ENCODE data around the gene KRTAP12-2.

KRTAP12-2 gene, protein sequence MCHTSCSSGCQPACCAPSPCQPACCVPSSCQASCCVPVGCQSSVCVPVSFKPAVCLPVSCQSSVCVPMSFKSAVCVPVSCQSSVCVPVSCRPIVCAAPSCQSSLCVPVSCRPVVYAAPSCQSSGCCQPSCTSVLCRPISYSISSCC

DNA sequence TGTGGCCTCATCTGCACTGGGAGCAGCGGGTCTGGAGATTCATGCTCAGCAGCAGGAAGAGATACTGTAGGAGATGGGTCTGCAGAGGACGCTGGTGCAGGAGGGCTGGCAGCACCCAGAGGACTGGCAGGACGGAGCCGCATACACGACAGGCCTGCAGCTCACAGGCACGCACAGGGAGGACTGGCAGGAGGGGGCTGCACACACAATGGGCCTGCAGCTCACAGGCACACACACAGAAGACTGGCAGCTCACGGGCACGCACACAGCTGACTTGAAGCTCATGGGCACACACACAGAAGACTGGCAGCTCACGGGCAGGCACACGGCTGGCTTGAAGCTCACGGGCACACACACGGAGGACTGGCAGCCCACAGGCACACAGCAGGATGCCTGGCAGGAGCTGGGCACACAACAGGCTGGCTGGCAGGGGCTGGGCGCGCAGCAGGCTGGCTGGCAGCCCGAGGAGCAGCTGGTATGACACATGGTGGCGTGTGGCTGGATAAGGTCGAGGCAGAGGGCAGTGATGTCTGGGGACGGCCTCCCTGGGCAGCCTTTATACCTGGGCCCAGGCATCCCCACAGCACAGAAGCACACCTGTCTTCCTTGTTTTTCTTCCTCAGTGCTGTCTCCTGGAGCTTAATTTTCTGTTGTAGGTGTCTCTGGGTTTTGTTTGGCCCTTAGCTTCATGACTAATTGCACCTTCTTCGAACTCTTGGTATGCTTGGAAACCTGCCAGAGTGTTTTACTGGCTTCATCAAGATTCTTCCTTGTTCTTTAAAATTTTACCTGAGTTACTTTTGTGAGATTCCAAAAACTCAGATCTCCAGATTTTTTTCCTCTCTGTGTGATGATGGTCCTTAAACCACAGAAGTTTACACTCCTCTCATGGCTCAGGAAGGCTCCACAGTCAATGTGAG, at the start of gene KRTAP12-2:
Gene KRTAP12-2, minus strand, starts transcription at position 527 of the 920 bp plus-strand sequence. Its CDS starts 41 bp downstream, at position 486.
- no peak within 1 kb of the TSS for H3K9ac ChIP-seq (ENCODE audit: low read length in 5 of 5)
- H3K27me3 ChIP-seq (ENCODE audit: control insufficient read depth in 5 of 5, insufficient read depth in 4 of 5, low read length in 5 of 5) = peaks cover 0 to 15% (median 5%) of the 10 kb centered on the region in 5 donors
- no peak within 1 kb of the TSS for H3K4me3 ChIP-seq (ENCODE audit: low read depth in 1 of 5, low read length in 5 of 5)
- no peak within 1 kb of the TSS for H3K27ac ChIP-seq (ENCODE audit: low read depth, low read length)
- peaks cover 0 to 14% (median 13%) of the 10 kb centered on the region in 5 donors for H3K9me3 ChIP-seq (ENCODE audit: control insufficient read depth in 5 of 5, low read length in 5 of 5)
- H3K36me3 ChIP-seq (ENCODE audit: control insufficient read depth in 5 of 5, insufficient read depth in 5 of 5, low read length in 5 of 5) = no peaks in the 10 kb centered on the region
- no peaks in the 10 kb centered on the region for H3K4me1 ChIP-seq (ENCODE audit: control insufficient read depth in 5 of 5, insufficient read depth in 5 of 5, low read length in 5 of 5)

GRCh38 chr21:44714905-44715304, 48.2 kb upstream of the KRTAP12-2 start:
- Histone ChIP-seq H3K27me3 (ENCODE audit: control insufficient read depth in 5 of 5, insufficient read depth in 4 of 5, low read length in 5 of 5) (peaks cover 26 to 49% (median 40%) of the 10 kb centered on the region in 5 donors), H3K9me3 (ENCODE audit: control insufficient read depth in 5 of 5, low read length in 5 of 5) (no peaks in the 10 kb centered on the region), H3K36me3 (ENCODE audit: control insufficient read depth in 5 of 5, insufficient read depth in 5 of 5, low read length in 5 of 5) (no peaks in the 10 kb centered on the region), H3K4me3 (ENCODE audit: low read depth in 1 of 5, low read length in 5 of 5) (no peak overlapping the region), H3K9ac (ENCODE audit: low read length in 5 of 5) (no peak overlapping the region), H3K4me1 (ENCODE audit: control insufficient read depth in 5 of 5, insufficient read depth in 5 of 5, low read length in 5 of 5) (peaks cover 0 to 5% (median 2%) of the 10 kb centered on the region in 5 donors), H3K27ac (ENCODE audit: low read depth, low read length) (no peak overlapping the region)

- H3K9ac ChIP-seq (ENCODE audit: low read length in 5 of 5) = no peak overlapping the region
- peaks cover 26 to 59% (median 50%) of the 10 kb centered on the region in 5 donors for H3K27me3 ChIP-seq (ENCODE audit: control insufficient read depth in 5 of 5, insufficient read depth in 4 of 5, low read length in 5 of 5)
- H3K4me1 ChIP-seq (ENCODE audit: control insufficient read depth in 5 of 5, insufficient read depth in 5 of 5, low read length in 5 of 5) = peaks cover 0 to 14% (median 10%) of the 10 kb centered on the region in 5 donors
- no peak overlapping the region for H3K27ac ChIP-seq (ENCODE audit: low read depth, low read length)
- no peaks in the 10 kb centered on the region for H3K36me3 ChIP-seq (ENCODE audit: control insufficient read depth in 5 of 5, insufficient read depth in 5 of 5, low read length in 5 of 5)
- no peaks in the 10 kb centered on the region for H3K9me3 ChIP-seq (ENCODE audit: control insufficient read depth in 5 of 5, low read length in 5 of 5)
- no peak overlapping the region for H3K4me3 ChIP-seq (ENCODE audit: low read depth in 1 of 5, low read length in 5 of 5)
Observed at GRCh38 chr21:44713846-44714245, 47.1 kb upstream of the KRTAP12-2 start.

- Histone ChIP-seq H3K4me1 (ENCODE audit: control insufficient read depth in 5 of 5, insufficient read depth in 5 of 5, low read length in 5 of 5) (peaks cover 0 to 18% (median 10%) of the 10 kb centered on the region in 5 donors), H3K9me3 (ENCODE audit: control insufficient read depth in 5 of 5, low read length in 5 of 5) (no peaks in the 10 kb centered on the region), H3K4me3 (ENCODE audit: low read depth in 1 of 5, low read length in 5 of 5) (no peak overlapping the region), H3K27me3 (ENCODE audit: control insufficient read depth in 5 of 5, insufficient read depth in 4 of 5, low read length in 5 of 5) (peaks cover 33 to 64% (median 57%) of the 10 kb centered on the region in 5 donors), H3K9ac (ENCODE audit: low read length in 5 of 5) (no peak overlapping the region), H3K27ac (ENCODE audit: low read depth, low read length) (no peak overlapping the region), H3K36me3 (ENCODE audit: control insufficient read depth in 5 of 5, insufficient read depth in 5 of 5, low read length in 5 of 5) (no peaks in the 10 kb centered on the region)
Observed at GRCh38 chr21:44713130-44713529, 46.4 kb upstream of the KRTAP12-2 start.

DNA sequence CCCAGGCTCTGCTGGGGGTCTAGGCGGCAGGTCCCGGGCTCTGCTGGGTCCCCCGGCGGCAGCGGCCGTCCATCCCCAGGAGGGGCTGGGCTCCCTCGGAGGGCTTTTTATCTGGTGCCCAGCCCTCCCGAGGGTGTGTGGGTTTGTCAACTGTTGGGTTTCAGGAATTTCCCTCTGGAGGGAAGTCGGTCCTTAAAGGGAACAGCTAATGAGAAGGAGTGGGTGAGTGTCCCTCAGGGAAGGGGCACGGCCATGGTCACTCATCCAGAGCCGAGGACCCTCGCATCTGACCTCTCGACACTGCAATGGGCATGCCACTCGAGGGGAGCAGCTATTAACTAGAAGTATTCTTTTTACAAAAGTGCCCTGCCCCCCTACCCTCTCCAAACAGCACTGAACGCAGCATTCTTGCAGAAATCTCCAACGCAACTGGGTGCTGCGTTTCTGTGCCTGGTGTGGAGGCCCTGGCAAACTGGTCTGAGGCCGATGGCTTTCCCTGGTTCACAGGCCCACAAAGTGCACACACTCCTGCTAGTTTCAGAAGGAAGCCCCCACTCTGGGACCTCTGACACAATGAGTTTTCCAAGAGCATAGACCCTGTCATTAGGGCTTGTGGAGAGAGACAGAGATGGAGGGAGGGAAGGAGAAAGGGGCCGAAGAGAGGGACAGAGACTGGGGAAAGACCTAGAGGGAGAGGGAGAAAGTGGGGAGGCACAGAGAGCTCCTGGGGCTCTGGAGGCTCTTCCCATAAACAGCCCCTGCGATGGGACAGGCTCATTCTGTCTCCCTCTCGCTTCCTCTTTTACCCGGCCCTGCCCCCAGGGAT, 45.7 kb upstream of the KRTAP12-2 start:
- no peak overlapping the region for H3K27ac ChIP-seq (ENCODE audit: low read depth, low read length)
- H3K4me3 ChIP-seq (ENCODE audit: low read depth in 1 of 5, low read length in 5 of 5) = no peak overlapping the region
- H3K9ac ChIP-seq (ENCODE audit: low read length in 5 of 5) = no peak overlapping the region
- H3K36me3 ChIP-seq (ENCODE audit: control insufficient read depth in 5 of 5, insufficient read depth in 5 of 5, low read length in 5 of 5) = no peaks in the 10 kb centered on the region
- no peaks in the 10 kb centered on the region for H3K9me3 ChIP-seq (ENCODE audit: control insufficient read depth in 5 of 5, low read length in 5 of 5)
- H3K4me1 ChIP-seq (ENCODE audit: control insufficient read depth in 5 of 5, insufficient read depth in 5 of 5, low read length in 5 of 5) = peaks cover 0 to 18% (median 10%) of the 10 kb centered on the region in 5 donors
- peaks cover 38 to 69% (median 61%) of the 10 kb centered on the region in 5 donors for H3K27me3 ChIP-seq (ENCODE audit: control insufficient read depth in 5 of 5, insufficient read depth in 4 of 5, low read length in 5 of 5)

GRCh38 chr21:44711327-44712202, 44.8 kb upstream of the KRTAP12-2 start, which contains the start of gene TSPEAR:
Gene TSPEAR (minus strand): TSS chr21:44711572. CDS start chr21:44711514, 58 bp downstream.
- H3K4me1 ChIP-seq (ENCODE audit: control insufficient read depth in 5 of 5, insufficient read depth in 5 of 5, low read length in 5 of 5) = peaks cover 0 to 18% (median 10%) of the 10 kb centered on the region in 5 donors

GRCh38 chr21:44710756-44711326, 44.1 kb upstream of the KRTAP12-2 start:
- Histone ChIP-seq H3K4me1 (ENCODE audit: control insufficient read depth in 5 of 5, insufficient read depth in 5 of 5, low read length in 5 of 5) (peaks cover 0 to 18% (median 10%) of the 10 kb centered on the region in 5 donors), H3K27ac (ENCODE audit: low read depth, low read length) (no peak overlapping the region), H3K9ac (ENCODE audit: low read length in 5 of 5) (no peak overlapping the region), H3K4me3 (ENCODE audit: low read depth in 1 of 5, low read length in 5 of 5) (no peak overlapping the region), H3K27me3 (ENCODE audit: control insufficient read depth in 5 of 5, insufficient read depth in 4 of 5, low read length in 5 of 5) (peaks cover 51 to 80% (median 71%) of the 10 kb centered on the region in 5 donors), H3K9me3 (ENCODE audit: control insufficient read depth in 5 of 5, low read length in 5 of 5) (peaks cover 0 to 4% (median 0%) of the 10 kb centered on the region in 5 donors), H3K36me3 (ENCODE audit: control insufficient read depth in 5 of 5, insufficient read depth in 5 of 5, low read length in 5 of 5) (no peaks in the 10 kb centered on the region)

More at GRCh38 chr21:44711327-44712202, 44.8 kb upstream of the KRTAP12-2 start, which contains the start of gene TSPEAR:
- peaks cover 44 to 74% (median 64%) of the 10 kb centered on the region in 5 donors for H3K27me3 ChIP-seq (ENCODE audit: control insufficient read depth in 5 of 5, insufficient read depth in 4 of 5, low read length in 5 of 5)
- no peak within 1 kb of the TSS for H3K27ac ChIP-seq (ENCODE audit: low read depth, low read length)
- H3K9ac ChIP-seq (ENCODE audit: low read length in 5 of 5) = no peak within 1 kb of the TSS
- no peaks in the 10 kb centered on the region for H3K36me3 ChIP-seq (ENCODE audit: control insufficient read depth in 5 of 5, insufficient read depth in 5 of 5, low read length in 5 of 5)
- no peaks in the 10 kb centered on the region for H3K9me3 ChIP-seq (ENCODE audit: control insufficient read depth in 5 of 5, low read length in 5 of 5)
- H3K4me3 ChIP-seq (ENCODE audit: low read depth in 1 of 5, low read length in 5 of 5) = no peak within 1 kb of the TSS

GRCh38 chr21:44710294-44710665, 43.6 kb upstream of the KRTAP12-2 start:
- H3K4me1 ChIP-seq (ENCODE audit: control insufficient read depth in 5 of 5, insufficient read depth in 5 of 5, low read length in 5 of 5) = peaks cover 0 to 18% (median 10%) of the 10 kb centered on the region in 5 donors
- no peak overlapping the region for H3K4me3 ChIP-seq (ENCODE audit: low read depth in 1 of 5, low read length in 5 of 5)
- H3K27me3 ChIP-seq (ENCODE audit: control insufficient read depth in 5 of 5, insufficient read depth in 4 of 5, low read length in 5 of 5) = peaks cover 51 to 80% (median 71%) of the 10 kb centered on the region in 5 donors
- no peak overlapping the region for H3K9ac ChIP-seq (ENCODE audit: low read length in 5 of 5)
- no peaks in the 10 kb centered on the region for H3K36me3 ChIP-seq (ENCODE audit: control insufficient read depth in 5 of 5, insufficient read depth in 5 of 5, low read length in 5 of 5)
- peaks cover 0 to 4% (median 0%) of the 10 kb centered on the region in 5 donors for H3K9me3 ChIP-seq (ENCODE audit: control insufficient read depth in 5 of 5, low read length in 5 of 5)
- H3K27ac ChIP-seq (ENCODE audit: low read depth, low read length) = no peak overlapping the region
